HG03135 (cell line): ENCODE results near the gene CNTN4.

ENCODE experiments used
- ATAC-seq: cut with Tn5 transposase; IDR thresholded peaks from one replicate; pipeline ENCODE4 v1.9.1; 2021; ENCODE audit warnings: mild to moderate bottlenecking, moderate library complexity; ENCODE audit not compliant: unreplicated experiment

The CNTN4 gene

DNA sequence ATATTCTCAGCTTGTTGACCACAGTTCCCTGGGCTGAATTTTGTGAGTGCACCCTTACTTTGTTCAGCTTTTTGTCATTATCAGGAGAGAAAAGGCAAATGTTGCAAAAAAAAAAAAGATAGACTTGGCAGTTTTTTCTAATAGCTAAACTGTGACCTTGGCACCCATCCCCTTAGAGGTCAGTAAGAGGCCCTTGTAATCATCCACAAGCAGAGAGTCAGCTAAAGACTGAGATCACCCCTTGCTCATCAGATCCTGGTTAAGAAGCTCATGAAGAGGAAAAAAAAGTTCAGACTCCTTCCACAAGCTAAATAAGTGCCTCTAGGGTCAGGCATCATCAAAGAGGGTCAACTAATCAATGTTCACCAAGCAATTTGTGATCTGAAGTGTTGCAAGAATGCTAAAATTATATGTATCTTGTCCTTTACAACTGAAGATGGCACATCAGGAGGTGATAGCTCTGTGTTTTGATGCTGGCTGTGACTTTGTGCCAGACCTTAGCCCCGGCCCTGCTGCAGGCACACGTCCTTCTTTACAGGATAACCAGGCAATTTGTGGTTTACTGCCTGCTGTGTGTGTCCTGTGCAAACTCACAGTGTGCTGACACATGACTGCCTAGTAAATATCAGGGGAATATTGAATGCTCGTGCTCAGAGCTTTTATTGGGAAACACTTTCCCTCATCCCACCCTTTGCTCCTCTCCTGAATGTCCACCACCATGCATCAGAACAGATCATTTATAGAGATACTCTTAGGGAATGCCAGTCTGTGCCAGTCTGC is 748.6 kb downstream of the CNTN4 start:
- ATAC-seq = no peak

DNA sequence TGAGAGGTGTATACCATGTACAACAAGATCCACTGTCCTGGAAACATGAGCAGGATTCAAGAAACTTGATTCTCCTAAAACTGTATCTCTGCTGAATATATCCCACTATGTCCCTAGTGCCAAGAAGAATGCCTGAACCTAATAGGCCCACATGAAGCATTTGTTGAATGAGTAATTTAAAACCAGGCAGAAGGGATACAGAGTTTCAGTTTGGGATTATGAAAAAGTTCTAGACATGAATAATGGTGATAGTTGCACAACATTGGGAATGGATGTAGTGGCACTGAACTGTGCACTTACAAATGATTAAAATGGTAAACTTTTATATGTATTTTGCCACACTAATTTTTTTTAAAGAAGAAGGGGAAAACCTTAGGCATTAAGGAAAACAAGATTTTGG is 750.4 kb downstream of the CNTN4 start:
- ATAC-seq = no peak

DNA sequence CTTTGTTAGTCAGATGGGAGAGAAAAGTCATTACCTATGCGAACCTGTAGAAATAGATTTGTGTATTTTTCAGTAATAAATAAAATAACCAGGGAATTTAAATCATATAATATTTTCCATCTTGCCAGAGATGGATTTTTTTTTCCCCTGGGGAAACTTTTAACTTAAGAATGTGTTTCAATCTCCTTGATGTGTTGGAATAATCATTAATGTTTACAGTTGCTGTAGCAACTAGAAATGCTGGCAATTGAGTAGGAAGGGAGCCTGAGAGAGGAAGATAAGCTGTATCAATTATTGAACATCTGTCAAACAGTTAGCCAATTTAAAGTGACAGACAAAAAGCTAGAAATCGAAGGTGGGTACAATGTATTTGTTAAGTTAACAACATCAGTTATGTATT is 752.0 kb downstream of the CNTN4 start:
- no peak for ATAC-seq

DNA sequence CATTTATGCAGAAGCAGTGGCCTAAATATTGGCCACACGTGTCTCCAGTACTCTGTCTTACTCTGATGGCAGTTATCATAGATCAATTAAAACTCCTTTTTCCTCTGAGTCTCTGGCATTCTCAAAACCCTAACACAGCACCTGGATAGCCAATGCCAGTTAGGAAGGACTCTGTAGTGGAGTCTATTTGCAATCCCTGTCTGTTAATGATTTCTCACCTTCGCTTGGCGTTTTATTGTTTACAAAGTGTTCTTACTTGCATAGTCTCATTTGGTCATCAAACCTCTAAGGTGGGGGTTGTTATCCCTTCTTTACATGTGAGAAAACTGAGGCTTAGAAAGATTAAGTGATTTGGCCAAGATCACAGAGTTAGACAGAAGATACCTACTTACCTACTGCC is 752.7 kb downstream of the CNTN4 start:
- no peak for ATAC-seq

DNA sequence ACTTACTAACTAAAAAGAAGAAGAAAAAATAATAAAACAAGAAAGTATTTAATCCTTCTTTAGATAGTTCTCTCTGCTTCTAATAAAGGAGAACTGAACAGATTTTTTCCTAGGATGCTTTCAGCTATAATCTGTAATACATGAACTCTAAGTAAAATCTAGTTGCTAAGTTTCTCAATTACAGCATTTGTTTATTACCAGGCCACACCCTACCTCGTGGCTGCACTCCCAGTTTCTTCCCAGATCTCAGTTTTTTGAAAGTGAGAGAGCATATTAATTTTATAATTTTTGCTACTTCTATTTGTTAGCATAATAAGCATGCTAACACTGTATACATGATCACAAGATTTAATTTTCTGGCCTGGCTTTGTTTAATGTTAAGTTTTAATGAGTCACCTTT is 753.2 kb downstream of the CNTN4 start:
- ATAC-seq = no peak

DNA sequence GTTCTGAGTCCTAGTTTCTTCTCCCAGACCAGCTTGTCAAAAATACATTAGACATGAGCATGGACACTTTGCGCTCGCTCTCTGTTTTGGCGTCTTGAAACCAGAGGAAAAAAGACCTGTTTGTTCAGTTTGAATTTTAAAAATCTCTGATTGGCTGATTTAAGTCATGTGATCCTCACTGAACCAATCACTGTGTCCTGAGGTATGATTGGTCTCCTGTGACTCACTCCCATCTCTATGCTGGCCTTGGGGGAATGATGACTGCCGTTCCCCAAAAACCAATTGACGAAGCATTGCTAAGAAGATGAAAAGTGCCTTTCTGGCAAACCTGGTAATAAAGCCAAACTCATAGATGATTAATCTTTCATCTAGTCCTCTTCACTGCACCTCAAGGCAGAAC is 755.0 kb downstream of the CNTN4 start:
- no peak for ATAC-seq

DNA sequence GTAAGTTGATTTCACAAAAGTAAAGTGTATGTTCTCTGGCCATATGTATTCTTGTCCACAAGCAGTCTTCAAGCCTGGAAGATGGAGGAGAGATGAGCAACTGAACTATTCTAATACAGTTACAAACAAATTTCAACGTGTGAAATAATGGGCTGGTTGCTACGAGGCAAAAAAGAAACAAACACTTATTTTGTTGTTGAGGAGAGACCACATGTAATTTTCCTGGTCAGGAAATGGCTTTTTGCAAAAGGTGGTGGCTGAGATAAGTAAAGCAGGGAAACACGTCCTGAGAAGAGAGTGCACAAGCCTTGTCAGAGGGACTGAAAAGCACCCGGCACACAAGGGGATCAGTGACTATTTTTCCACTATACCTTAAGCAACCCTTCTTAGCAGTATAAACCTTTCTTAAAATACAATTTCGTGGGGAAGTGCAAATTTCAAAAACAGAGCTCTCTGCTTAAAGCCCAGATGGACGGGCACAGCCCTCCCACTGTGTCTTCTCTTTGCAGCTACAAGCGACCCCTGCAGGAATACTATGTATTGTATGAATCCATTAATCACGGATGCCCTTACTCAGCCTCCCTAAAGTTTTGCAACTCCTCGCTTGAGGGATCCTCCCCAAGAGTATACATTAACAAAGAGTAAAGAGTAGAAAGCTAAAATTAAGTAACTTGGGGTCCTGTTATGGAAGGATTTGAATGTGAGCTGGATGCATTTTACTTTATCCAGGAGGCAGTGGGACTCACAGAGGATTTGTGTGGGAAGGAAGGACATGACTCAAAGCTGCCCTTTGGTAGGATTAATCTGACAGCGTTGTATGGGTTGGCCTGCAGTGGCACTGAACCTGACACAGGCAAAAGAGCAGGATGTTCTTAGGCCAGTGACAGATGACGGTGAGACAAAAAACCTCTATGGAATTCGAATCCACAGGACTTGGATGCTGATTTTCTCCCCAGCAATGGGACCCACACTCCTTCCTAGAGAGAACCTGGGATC is 757.8 kb downstream of the CNTN4 start:
- no peak for ATAC-seq

DNA sequence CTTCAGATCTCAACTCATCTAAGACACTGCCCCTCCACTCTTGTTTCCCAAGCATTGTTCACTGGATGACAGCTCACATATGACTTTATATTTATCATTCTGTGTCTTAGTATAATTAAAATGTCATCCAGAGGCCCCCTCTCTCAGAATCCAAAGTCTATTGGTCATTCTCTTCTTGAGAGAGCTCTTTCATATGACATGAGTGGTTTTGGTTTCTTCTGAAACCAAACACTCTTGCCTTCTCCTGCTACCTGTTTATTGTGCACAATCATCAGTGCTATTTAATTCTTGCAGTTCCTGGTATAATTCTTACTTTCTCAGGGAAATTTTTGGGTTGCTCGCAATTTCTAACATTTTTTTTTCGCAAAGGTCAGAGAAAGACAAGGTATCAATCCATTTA is 762.0 kb downstream of the CNTN4 start:
- no peak for ATAC-seq

DNA sequence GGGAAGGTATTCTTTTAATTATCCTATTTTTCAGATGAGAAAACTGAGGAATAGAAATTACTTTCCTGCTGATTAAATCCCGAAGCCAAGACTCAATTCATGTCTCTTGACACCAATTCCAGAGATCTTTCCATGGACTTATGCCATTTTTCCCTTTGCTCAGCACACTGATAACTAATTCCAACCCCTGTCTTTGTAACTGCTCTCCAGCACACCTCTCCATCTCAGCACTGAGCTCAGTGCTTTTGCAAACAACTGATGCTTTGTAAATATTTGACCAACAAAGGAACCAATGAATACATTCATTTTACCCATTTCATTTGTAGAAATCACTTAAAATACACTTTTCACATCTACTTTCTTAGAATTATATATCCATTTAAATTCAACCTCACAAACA is 762.5 kb downstream of the CNTN4 start:
- ATAC-seq = no peak

DNA sequence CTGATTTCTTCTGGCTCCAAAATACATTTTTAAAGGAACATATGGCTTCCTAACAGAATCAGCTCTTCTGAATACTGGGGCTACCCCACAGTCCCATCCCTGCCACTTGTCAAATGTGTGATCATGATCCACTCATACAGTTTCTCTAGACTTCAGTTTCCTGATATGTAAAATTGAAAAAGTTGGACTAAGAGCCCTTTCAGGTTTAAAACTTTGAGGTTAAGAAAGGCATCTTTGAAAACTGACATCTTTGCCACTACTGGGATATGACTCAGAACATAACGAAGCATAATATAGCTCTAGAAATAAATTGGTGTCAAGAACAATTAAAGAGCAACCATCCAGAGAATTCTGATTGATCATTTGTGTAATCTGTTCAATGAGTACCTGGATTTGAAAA is 763.3 kb downstream of the CNTN4 start:
- ATAC-seq = no peak

DNA sequence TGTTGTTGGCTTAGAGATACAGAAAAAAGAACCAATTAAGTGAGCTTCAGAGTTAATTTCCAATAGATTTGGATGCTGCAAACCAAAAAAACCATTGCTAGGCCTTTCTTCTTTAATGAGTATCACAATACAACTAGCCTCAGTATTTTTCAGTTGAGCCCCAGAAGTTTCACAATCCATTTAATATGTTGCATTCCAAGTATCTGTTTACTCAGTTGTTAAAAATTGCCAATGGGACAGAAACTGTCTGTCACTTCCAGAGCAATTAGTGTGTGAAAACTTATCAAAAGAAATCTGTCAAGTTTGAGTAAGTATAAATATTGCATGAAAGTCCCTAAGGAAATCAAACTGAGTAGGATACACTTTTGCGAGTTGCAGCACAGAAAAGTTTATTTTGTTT is 763.7 kb downstream of the CNTN4 start:
- no peak for ATAC-seq

DNA sequence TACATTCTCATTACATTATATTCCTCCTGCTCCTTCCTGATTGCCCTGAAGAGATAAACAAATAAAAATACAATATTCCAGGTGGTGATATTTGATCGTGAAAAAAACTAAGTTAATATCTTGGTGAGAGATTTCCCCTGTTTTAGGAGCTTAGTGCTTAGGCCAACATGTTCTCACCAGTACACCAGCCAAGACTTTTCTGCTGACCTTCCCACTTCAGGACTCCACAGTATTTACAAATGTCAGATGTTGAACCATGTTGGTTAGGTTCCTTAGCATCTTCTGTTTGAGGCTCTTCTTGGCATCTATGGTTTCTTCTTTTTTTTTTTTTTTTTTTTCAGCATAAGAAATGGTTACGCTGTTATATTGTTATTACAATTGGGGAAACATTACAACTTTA is 764.5 kb downstream of the CNTN4 start:
- ATAC-seq = no peak

DNA sequence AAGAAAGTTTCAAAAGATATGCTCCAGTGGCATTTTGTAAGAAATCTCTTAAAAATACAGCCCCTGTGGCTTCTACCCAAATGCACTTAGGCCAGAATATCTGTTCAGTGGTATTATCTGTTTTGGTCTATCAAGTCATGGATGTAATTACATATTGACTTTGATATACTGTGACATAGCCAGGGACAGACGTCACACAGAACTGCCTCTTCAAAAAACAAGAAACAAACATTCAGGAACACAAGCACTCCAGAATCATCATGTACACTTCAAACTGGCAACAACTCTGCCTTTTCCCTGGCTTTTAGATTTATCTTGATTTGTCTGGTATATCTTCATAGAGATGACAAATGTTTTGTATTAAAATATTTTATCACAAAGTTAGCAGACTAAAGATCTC is 771.2 kb downstream of the CNTN4 start:
- ATAC-seq = no peak

DNA sequence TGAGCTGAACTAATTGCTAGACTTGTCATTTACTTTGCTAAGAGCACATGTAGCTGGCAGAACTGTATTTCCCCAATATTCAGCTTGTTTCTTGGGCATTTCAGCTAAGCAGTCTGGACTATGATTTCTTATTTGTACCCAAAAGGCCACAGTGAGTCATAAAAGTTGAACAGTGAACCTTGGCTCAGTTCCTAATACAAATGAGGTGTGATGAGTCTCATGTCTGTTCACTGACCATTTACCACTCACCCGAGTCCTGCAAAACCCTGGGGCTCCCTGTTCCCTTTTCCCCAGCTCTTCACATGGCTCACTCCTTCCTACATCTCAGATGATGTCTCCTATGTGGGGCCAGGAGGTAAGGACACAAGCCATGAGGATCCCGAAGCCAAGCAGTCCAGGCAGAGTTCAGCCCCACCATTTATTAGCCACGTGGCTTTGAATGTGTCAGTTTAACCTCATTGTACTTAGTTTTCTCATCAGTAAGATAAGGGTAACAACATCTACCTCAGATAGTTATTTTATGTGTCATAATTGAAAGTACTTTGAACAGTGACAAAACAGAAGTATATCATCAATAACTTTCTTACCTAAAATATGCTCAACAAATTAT is 772.2 kb downstream of the CNTN4 start:
- no peak for ATAC-seq

DNA sequence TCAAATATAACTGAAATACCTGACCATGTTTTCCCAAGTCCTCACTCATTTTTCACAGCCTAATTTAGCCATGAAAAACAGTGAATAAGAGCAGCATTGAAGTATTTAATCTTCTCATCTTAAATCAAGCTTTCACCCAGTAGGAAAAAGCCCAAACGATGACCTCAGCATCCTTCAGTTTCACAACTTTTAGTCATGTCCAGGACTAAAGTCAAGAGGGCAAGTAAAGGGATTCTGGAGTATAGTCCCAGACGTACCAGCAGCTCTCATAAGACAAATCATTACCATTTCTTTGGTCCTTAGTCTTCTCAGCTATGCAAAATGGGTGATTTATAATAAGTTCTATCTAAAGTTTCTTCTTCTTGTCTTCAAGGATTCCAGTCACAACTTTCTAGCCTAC is 774.2 kb downstream of the CNTN4 start:
- no peak for ATAC-seq

DNA sequence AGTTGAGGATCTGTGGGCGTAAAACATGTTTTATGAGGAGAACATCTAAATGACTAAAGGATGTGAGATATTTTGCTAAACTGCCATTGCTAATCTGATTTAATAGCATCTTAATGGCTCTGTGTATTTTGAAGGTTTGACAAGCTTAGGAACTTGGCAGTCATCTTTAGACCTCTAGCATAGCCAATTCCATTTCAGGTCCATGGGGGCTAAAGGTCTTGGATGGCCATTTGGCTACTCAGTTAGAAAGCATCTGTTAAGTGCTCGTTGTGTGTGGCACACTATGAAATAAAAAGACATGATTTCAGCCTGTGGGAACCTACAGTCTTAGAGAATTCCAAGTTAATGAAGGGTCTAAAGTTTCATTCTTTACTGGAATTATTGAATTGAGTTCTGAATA is 775.3 kb downstream of the CNTN4 start:
- ATAC-seq = no peak

DNA sequence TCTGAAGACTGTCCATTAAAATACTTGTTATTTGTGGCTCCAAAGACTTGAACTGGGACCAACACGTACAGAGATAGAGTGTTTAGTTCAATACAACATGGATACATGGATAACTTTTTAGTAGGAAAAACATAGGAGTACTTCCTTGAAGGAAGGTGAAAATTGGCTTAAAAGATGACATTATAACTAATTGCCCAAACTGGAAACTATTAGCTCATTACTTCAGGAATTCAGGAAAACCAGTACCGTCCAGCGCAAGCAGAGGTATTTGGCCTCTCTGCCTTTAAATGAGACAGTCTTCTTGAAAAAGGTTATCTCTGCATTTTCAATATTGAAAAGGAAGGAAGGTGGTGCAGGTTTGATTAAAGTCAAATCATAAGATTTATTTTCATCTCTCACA is 777.0 kb downstream of the CNTN4 start:
- no peak for ATAC-seq

DNA sequence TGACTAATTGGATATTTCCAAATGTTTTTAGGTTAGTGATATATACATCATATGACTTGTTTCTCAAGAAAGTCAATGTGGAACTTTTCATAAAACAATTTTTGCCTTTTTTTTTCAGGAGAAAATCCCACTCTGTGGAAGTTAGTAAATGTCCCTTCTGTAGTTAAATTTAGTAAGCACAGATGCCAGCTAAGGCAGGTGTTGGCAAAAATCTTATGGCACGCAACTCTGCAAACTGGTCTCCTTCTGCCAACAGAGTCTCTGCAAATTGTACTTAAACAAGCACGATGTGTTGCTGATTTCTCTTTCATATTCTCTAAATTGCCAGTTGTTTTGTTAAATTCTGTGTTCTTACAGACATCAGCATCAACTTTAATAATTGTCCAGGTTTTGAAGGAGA is 777.7 kb downstream of the CNTN4 start:
- ATAC-seq = no peak

DNA sequence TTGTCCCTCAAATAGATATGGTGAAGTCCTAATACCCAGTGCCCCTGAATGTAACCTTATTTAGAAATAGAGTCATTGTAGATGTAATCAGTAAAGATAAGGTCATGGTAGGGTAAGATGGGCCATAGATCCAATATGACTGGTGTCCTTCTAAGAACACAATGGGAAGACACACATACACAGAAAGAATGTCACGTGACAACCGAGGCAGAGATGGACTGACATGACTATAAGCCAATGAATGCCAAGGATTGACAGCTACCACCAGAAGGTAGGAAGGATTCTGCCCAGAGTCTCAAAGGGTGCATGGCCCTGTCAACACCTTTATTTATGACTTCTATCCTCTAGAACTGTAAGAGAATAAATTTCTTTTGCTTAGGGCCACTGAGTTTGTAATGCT is 780.4 kb downstream of the CNTN4 start:
- no peak for ATAC-seq

DNA sequence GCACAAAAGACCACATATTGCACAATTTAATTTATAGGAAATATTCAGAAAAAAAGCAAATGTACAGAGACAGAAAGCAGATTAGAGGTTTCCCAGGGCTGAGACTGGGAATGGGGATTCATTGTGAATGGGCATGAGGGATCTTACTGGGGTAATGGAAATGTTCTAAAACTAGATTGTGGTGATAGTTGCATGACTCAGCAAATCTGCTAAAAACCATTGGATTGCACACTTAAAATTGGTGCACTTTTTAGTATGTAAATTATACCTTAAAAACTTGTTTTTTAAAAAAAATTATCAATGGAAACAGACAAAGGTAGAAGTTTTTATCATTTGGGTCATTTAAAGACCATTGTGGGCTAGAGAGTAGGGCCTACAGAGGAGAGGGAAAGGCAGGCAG is 780.9 kb downstream of the CNTN4 start:
- ATAC-seq = no peak

DNA sequence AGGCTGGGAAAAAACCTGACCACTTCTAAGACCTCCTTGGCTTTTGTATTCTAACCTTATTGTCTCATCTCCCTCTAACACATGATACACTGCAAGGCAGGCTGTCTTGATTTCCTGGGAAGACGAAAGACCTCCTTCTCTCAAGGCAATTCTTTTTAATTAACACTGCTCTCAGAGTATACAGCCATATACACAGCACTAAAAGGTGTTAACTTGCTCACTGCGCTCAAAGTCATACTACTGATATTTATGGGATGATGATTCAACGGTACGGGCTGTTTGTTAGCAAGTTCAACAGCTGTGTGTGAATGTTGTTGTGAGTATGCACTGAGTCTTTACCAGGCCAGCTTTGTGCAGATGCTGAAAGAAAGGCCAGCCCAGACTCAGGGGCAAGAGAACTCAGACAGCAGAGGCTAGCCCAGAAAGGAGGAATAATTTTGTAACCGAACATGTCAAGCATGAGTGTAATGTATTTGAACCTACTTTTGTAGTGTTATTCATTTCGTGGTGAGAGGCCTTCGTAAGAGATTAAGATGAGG is 781.6 kb downstream of the CNTN4 start:
- no peak for ATAC-seq
